Smooth muscle cell (in vitro differentiated cells): ENCODE results near the gene LRRN4CL. TPM values are rescaled to one million over a fixed set of nuclear protein-coding genes. Genes with fewer than 3 reads are reported as not detected.
"Not testable (repeated sequence)": the region's sequence is repeated elsewhere in the genome, so short reads cannot be mapped to it uniquely, and the experiment has no call there.

Experiments
- DNase-seq: peaks from one replicate; lab custom pipeline; 2025; ENCODE audit not compliant: unreplicated experiment; lab: John Stamatoyannopoulos, UW
- H2AFZ ChIP-seq: fragments of 200-600 bp; sonication (generic); 2 replicates; pipeline ENCODE4 v1.6.0; 2016; ENCODE audit warnings: antibody characterized with exemption, low read depth, mild to moderate bottlenecking
- H3F3A ChIP-seq: fragments of 200-600 bp; sonication (generic); 2 replicates; pipeline ENCODE4 v1.6.0; 2017; ENCODE audit warnings: antibody characterized with exemption, low read depth
- H3K27ac ChIP-seq: fragments of 200-600 bp; sonication (generic); 2 replicates; pipeline ENCODE4 v1.5.1; 2016; ENCODE audit warnings: low read depth, mild to moderate bottlenecking
- H3K27me3 ChIP-seq: fragments of 200-600 bp; sonication (generic); 2 replicates; pipeline ENCODE4 v1.6.1; 2016; ENCODE audit warnings: low read depth, mild to moderate bottlenecking
- H3K36me3 ChIP-seq: fragments of 200-600 bp; sonication (generic); 2 replicates; pipeline ENCODE4 v1.5.1; 2016; ENCODE audit warnings: low read depth
- H3K4me1 ChIP-seq: fragments of 200-600 bp; sonication (generic); 2 replicates; pipeline ENCODE4 v1.5.1; 2016; ENCODE audit warnings: low read depth
- H3K4me2 ChIP-seq: fragments of 200-600 bp; sonication (generic); 2 replicates; pipeline ENCODE4 v1.6.0; 2016; ENCODE audit warnings: mild to moderate bottlenecking
- H3K4me3 ChIP-seq: fragments of 200-600 bp; sonication (generic); 2 replicates; pipeline ENCODE4 v1.5.1; 2016; ENCODE audit warnings: mild to moderate bottlenecking
- H3K79me2 ChIP-seq: fragments of 200-600 bp; sonication (generic); 2 replicates; pipeline ENCODE4 v1.6.0; 2016; ENCODE audit warnings: low read depth, mild to moderate bottlenecking
- H3K9ac ChIP-seq: fragments of 200-600 bp; sonication (generic); 2 replicates; pipeline ENCODE4 v1.6.0; 2016; ENCODE audit warnings: low read depth
- H3K9me3 ChIP-seq: fragments of 200-600 bp; sonication (generic); replicated peaks from 2 replicates; pipeline ENCODE4 v1.5.1; 2016; ENCODE audit warnings: low read depth
- H4K20me1 ChIP-seq: fragments of 200-600 bp; sonication (generic); 2 replicates; pipeline ENCODE4 v1.6.0; 2016; ENCODE audit warnings: low read depth
- WGBS: methylation state at CpG from one replicate; pipeline ENCODE4 v1.1.7; 2016; ENCODE audit warnings: low lambda C conversion rate; 5-methylcytosine and 5-hydroxymethylcytosine counted together
- polyA plus RNA-seq: library from polyadenylated mRNA; unstranded; fragments of >200 nt; fragmentation: Nextera tagmentation; extraction: Ambion mirVana; gene quantifications from 2 replicates; pipeline ENCODE4 v1.2.1, GENCODE V29; 2016
- total RNA-seq: library from RNA; depleted of rRNA; stranded (reverse); fragments of >200 nt; gene quantifications from 2 replicates; pipeline ENCODE4 v1.2.3, GENCODE V29; 2014
- TF ChIP-seq, protein P1 (sequence below): fragments of 200-600 bp; sonication (generic); IDR thresholded peaks from 2 replicates; pipeline ENCODE4 v1.5.1; 2017; ENCODE audit warnings: borderline replicate concordance, mild to moderate bottlenecking, antibody characterized with exemption; ENCODE audit not compliant: insufficient read depth, poor library complexity, severe bottlenecking

LRRN4CL gene
- total RNA-seq (0.76 and 1.3 TPM in 2 replicates), polyA plus RNA-seq (not detected in 2 replicates)

DNA sequence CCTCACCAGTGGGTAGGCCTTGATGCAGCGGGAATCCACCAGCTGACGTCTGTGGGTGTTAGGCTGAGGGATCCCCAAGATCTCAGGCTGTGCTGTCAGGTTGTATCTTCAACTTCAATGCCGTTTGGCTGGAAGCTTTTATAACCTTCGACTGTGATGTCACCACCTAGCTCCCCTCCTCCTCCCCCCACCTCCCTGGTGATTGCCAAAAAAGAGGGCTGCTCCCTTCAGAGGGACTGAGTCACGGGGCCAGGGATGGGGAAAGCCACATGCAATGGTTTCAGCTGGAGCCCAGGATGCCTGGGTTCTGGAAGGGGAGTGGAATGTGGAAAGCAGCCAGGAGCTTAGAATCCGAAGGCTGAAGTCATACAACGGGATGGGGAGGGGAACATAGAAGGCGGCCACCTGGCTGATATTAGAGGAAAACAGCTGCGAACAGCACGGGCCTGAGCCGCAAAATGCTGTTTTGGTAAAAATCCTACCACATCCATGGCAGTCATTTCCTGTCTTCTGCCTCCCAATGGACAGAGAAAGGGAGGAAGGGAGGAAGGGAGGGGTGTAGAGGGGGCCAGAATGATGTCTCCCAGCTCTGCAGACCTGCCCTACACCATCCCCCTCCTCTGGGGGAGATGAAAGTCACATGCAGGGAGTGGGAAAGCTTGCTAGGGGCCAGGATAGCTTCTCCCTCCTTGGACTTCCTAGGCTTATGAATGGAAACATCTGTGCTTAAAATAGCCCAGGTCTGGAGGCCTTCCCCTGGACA, at the start of gene LRRN4CL:
LRRN4CL (minus strand) TSS at position 110 of the 763 bp plus-strand sequence. CDS start 1,022 bp downstream, outside the sequence.
- H3K27ac ChIP-seq, result no peak within 1 kb of the TSS
- no peaks in the 10 kb centered on the region for H3K9me3 ChIP-seq
- H3K4me2 ChIP-seq, result no peak within 1 kb of the TSS
- no peak within 1 kb of the TSS for H3K9ac ChIP-seq
- H2AFZ ChIP-seq, result no peak within 1 kb of the TSS
- WGBS, result 86% methylated on average over 11 of the region's 11 CpGs
- DNase-seq, result no peak
- H3K36me3 ChIP-seq, result no peaks in the 10 kb centered on the region
- H3F3A ChIP-seq, result no peaks in the 10 kb centered on the region
- no peaks in the 10 kb centered on the region for H3K79me2 ChIP-seq
- no peaks in the 10 kb centered on the region for H4K20me1 ChIP-seq
- H3K4me3 ChIP-seq, result no peak within 1 kb of the TSS
- H3K27me3 ChIP-seq, result no peaks in the 10 kb centered on the region
- TF ChIP-seq, protein P1, sequence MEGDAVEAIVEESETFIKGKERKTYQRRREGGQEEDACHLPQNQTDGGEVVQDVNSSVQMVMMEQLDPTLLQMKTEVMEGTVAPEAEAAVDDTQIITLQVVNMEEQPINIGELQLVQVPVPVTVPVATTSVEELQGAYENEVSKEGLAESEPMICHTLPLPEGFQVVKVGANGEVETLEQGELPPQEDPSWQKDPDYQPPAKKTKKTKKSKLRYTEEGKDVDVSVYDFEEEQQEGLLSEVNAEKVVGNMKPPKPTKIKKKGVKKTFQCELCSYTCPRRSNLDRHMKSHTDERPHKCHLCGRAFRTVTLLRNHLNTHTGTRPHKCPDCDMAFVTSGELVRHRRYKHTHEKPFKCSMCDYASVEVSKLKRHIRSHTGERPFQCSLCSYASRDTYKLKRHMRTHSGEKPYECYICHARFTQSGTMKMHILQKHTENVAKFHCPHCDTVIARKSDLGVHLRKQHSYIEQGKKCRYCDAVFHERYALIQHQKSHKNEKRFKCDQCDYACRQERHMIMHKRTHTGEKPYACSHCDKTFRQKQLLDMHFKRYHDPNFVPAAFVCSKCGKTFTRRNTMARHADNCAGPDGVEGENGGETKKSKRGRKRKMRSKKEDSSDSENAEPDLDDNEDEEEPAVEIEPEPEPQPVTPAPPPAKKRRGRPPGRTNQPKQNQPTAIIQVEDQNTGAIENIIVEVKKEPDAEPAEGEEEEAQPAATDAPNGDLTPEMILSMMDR, result no peak
- no peaks in the 10 kb centered on the region for H3K4me1 ChIP-seq

DNA sequence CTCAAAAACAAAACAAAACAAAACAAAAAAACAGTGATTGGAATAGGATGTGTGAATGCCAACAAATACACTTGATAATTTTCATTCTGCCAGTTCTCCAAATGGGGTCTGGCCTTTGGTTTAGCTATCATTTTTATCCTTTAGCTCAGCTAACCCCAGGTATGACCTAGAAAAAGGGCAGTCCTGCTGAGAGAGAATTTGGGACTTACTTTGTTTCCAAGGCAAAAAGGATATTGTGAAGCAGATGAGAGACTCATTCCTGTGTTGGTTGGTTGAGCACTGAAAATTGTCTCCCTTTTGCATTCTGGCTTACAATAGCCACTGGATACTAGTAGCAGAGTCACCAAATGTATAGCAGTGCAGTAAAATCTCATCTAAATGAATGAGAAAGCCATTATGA, 47.9 kb upstream of the LRRN4CL start:
- no peak overlapping the region for H2AFZ ChIP-seq
- H3K4me3 ChIP-seq, result no peak overlapping the region
- peaks cover 28% of the 10 kb centered on the region for H3K79me2 ChIP-seq
- peaks cover 8% of the 10 kb centered on the region for H4K20me1 ChIP-seq
- no peaks in the 10 kb centered on the region for H3K9me3 ChIP-seq
- no peaks in the 10 kb centered on the region for H3F3A ChIP-seq
- no peak for DNase-seq
- TF ChIP-seq, protein P1, result no peak
- no peaks in the 10 kb centered on the region for H3K4me1 ChIP-seq
- no peak overlapping the region for H3K9ac ChIP-seq
- H3K27me3 ChIP-seq, result no peaks in the 10 kb centered on the region
- no peak overlapping the region for H3K27ac ChIP-seq
- peaks cover 4% of the 10 kb centered on the region for H3K36me3 ChIP-seq
- no peak overlapping the region for H3K4me2 ChIP-seq

DNA sequence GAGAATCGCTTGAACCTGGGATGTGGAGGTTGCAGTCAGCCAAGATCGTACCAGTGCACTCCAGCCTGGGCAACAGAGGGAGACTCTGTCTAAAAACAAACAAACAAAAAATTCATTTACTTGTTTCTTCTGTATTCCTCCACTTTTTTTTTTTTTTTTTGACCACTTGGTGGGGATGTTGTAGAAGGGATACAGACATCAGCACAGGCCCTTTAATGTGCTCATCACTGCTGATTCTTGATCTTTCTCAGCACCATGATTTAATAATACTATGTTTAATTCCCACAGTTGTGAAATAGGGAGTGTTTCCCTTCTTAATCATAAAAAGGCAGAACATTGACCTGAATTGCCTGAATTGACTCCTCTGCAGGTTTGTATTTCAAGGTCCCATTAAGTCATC, 43.5 kb upstream of the LRRN4CL start:
- WGBS, result 92% methylated on average over 2 of the region's 2 CpGs
- no peak for DNase-seq
- H3K79me2 ChIP-seq, result peaks cover 66% of the 10 kb centered on the region
- peaks cover 8% of the 10 kb centered on the region for H4K20me1 ChIP-seq
- no peak overlapping the region for H3K9ac ChIP-seq
- TF ChIP-seq, protein P1, result no peak
- peaks cover 10% of the 10 kb centered on the region for H3F3A ChIP-seq
- H3K4me1 ChIP-seq, result peaks cover 11% of the 10 kb centered on the region
- H3K36me3 ChIP-seq, result peaks cover 4% of the 10 kb centered on the region
- H3K27ac ChIP-seq, result no peak overlapping the region
- no peaks in the 10 kb centered on the region for H3K9me3 ChIP-seq
- no peaks in the 10 kb centered on the region for H3K27me3 ChIP-seq
- H3K4me3 ChIP-seq, result no peak overlapping the region
- H2AFZ ChIP-seq, result no peak overlapping the region
- H3K4me2 ChIP-seq, result no peak overlapping the region

DNA sequence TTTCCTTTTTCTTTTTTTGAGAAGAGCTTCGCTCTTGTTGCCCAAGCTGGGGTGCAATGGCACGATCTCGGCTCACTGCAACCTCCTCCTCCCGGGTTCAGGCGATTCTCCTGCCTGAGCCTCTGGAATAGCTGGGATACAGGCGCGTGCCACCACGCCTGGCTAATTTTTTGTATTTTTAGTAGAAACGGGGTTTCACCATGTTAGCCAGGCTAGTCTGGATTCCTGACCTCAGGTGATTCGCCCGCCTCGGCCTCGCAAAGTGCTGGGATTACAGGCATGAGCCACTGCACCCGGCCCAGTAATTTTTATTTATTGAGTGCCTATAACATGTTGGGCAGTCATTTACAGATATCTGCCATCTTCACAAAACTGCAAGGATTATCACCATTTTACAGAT, 40.7 kb upstream of the LRRN4CL start:
- Histone ChIP-seq H3K4me1 (peaks cover 16% of the 10 kb centered on the region), H3F3A (peaks cover 17% of the 10 kb centered on the region), H3K4me3 (peak overlapping the region; percentile 87), H3K9ac (peak overlapping the region; percentile 10), H4K20me1 (peaks cover 24% of the 10 kb centered on the region), H3K4me2 (peak overlapping the region; percentile 99), H3K79me2 (peaks cover 78% of the 10 kb centered on the region)
- not testable (repeated sequence) for H3K36me3 ChIP-seq, H3K9me3 ChIP-seq, H3K27ac ChIP-seq, H3K27me3 ChIP-seq, H2AFZ ChIP-seq, DNase-seq
- 82% methylated on average over 14 of the region's 14 CpGs for WGBS
